GM23338 (cell line): ENCODE data around the gene H2BK1.

ENCODE experiments used
- CREB1 ChIP-seq: fragments of 250-450 bp; sonication (Bioruptor Pico); IDR thresholded peaks from 2 replicates; pipeline ENCODE4 v1.5.0; 2020; ENCODE audit warnings: low read depth, mild to moderate bottlenecking, moderate library complexity
- EZH2 ChIP-seq: fragments of 200-600 bp; sonication (generic); IDR thresholded peaks from one replicate; pipeline ENCODE4 v1.8.0; 2017; ENCODE audit warnings: antibody characterized with exemption, mild to moderate bottlenecking, low read depth; ENCODE audit not compliant: unreplicated experiment
- EZH2phosphoT487 ChIP-seq: fragments of 200-600 bp; sonication (generic); IDR thresholded peaks from one replicate; pipeline ENCODE4 v1.8.1; 2018; ENCODE audit warnings: antibody characterized with exemption; ENCODE audit not compliant: unreplicated experiment
- JUNB ChIP-seq: IDR thresholded peaks from one replicate; pipeline ENCODE4 v1.6.1; 2016; ENCODE audit warnings: antibody characterized with exemption; ENCODE audit not compliant: unreplicated experiment
- NANOG ChIP-seq: IDR thresholded peaks from 2 replicates; pipeline ENCODE4 v1.6.1; 2016; ENCODE audit warnings: antibody characterized with exemption, borderline replicate concordance
- POLR2AphosphoS5 ChIP-seq: IDR thresholded peaks from 2 replicates; pipeline ENCODE4 v1.6.1; 2016; ENCODE audit warnings: antibody characterized with exemption, low read depth
- REST ChIP-seq: IDR thresholded peaks from one replicate; pipeline ENCODE4 v1.6.1; 2018; ENCODE audit warnings: antibody characterized with exemption; ENCODE audit not compliant: unreplicated experiment
- STAT1 ChIP-seq: IDR thresholded peaks from one replicate; pipeline ENCODE4 v1.6.1; 2016; ENCODE audit warnings: antibody characterized with exemption; ENCODE audit not compliant: unreplicated experiment
- ZNF114 ChIP-seq: fragments of 250-450 bp; sonication (Bioruptor Pico); IDR thresholded peaks from 2 replicates; pipeline ENCODE4 v1.5.0; 2020; ENCODE audit warnings: mild to moderate bottlenecking, moderate library complexity
- ZNF331 ChIP-seq: fragments of 250-450 bp; sonication (Bioruptor Pico); IDR thresholded peaks from 2 replicates; pipeline ENCODE4 v1.5.0; 2020; ENCODE audit warnings: low read depth, mild to moderate bottlenecking, moderate library complexity
- TF ChIP-seq, protein P1 (sequence below), 2 experiments: fragments of 200-600 bp in 1 of 2; sonication (generic) in 1 of 2; conservative IDR thresholded peaks; 2 replicates each; pipeline versions ENCODE4 v1.5.1 to v1.6.1; 2016 to 2017; ENCODE audit warnings: antibody characterized with exemption in 2 of 2, low read depth in 2 of 2, mild to moderate bottlenecking in 2 of 2, moderate library complexity in 1 of 2
- TF ChIP-seq, protein P2 (sequence below): IDR thresholded peaks from 2 replicates; pipeline ENCODE4 v1.6.1; 2016; ENCODE audit warnings: antibody characterized with exemption

- TF ChIP-seq, protein P1, sequence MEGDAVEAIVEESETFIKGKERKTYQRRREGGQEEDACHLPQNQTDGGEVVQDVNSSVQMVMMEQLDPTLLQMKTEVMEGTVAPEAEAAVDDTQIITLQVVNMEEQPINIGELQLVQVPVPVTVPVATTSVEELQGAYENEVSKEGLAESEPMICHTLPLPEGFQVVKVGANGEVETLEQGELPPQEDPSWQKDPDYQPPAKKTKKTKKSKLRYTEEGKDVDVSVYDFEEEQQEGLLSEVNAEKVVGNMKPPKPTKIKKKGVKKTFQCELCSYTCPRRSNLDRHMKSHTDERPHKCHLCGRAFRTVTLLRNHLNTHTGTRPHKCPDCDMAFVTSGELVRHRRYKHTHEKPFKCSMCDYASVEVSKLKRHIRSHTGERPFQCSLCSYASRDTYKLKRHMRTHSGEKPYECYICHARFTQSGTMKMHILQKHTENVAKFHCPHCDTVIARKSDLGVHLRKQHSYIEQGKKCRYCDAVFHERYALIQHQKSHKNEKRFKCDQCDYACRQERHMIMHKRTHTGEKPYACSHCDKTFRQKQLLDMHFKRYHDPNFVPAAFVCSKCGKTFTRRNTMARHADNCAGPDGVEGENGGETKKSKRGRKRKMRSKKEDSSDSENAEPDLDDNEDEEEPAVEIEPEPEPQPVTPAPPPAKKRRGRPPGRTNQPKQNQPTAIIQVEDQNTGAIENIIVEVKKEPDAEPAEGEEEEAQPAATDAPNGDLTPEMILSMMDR (conservative IDR thresholded peaks at IDR 0.05; ENCODE audit: low read depth in 2 of 2): no peak
- no peak for TF ChIP-seq EZH2phosphoT487
- TF ChIP-seq REST: no peak
- no peak for TF ChIP-seq POLR2AphosphoS5
- TF ChIP-seq EZH2: no peak
- no peak for TF ChIP-seq JUNB
- TF ChIP-seq ZNF331 (CRISPR knock-in tag): no peak
- no peak for TF ChIP-seq CREB1 (CRISPR knock-in tag)
- TF ChIP-seq STAT1: no peak
- TF ChIP-seq NANOG: no peak
- TF ChIP-seq ZNF114 (CRISPR knock-in tag): no peak
- TF ChIP-seq, protein P2, sequence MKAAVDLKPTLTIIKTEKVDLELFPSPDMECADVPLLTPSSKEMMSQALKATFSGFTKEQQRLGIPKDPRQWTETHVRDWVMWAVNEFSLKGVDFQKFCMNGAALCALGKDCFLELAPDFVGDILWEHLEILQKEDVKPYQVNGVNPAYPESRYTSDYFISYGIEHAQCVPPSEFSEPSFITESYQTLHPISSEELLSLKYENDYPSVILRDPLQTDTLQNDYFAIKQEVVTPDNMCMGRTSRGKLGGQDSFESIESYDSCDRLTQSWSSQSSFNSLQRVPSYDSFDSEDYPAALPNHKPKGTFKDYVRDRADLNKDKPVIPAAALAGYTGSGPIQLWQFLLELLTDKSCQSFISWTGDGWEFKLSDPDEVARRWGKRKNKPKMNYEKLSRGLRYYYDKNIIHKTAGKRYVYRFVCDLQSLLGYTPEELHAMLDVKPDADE: no peak
Observed at GRCh38 chr7:151207804-151208203, 2.5 kb downstream of the H2BK1 start.
